Spleen (tissue), 7 donors: ENCODE data around the gene TSPAN18.

Experiments
- CTCF ChIP-seq, 11 experiments: fragments of 200-600 bp in 7 of 11; fragments of 450-650 bp in 4 of 11; sonication (generic) in 4 of 11; IDR thresholded peaks in 8 of 11; conservative IDR thresholded peaks in 3 of 11; 1 replicate in 7 of 11; 2 replicates in 4 of 11; pipeline versions ENCODE4 v1.4.0 to v1.8.0; 2016 to 2021; ENCODE audit warnings: antibody characterized with exemption in 11 of 11, inconsistent platforms in 4 of 11, mild to moderate bottlenecking in 1 of 11
- POLR2A ChIP-seq, 3 donors: fragments of 450-650 bp; IDR thresholded peaks; one replicate each; pipeline ENCODE4 v1.5.1; 2017; ENCODE audit warnings: antibody characterized with exemption in 3 of 3, mild to moderate bottlenecking in 1 of 3
- POLR2AphosphoS5 ChIP-seq, 3 donors: sonication (generic); formaldehyde crosslinking; IDR thresholded peaks; one replicate each; pipeline ENCODE4 v1.5.1; 2017; ENCODE audit warnings: antibody characterized with exemption in 3 of 3
- donor health status: DM: no; HTN: no; CAD: no; lungs with moderate emphysema.
- donor health status: DM: no; HTN: no; CAD: no.
- donor health status: DM: no; HTN: no; CAD: no.

DNA sequence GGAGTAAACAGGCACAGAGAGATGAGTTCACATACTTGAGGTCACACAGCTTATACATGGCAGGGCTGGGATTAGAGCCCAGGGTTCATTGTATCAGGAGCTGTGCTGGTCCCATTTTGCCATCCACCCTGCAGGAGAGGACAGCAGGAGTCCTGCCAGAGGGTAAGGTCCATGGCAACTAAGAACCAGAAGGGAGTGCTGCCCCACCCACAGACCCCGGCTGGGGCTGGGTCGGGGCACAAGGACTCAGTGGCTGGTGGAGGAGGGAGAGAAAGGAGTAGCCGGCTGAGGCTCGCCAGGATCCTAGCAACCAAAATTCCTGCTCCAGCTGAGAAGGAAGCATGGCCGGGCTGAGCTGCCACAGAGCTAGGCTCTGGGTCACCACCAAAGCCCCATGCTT is 249.8 kb downstream of the TSPAN18 start:
- no peak for TF ChIP-seq POLR2A (IDR thresholded peaks at IDR 0.05)
- TF ChIP-seq CTCF (IDR thresholded peaks at IDR 0.05 in 8 of 11, conservative IDR thresholded peaks at IDR 0.05 in 3 of 11): no peak
- TF ChIP-seq POLR2AphosphoS5 (IDR thresholded peaks at IDR 0.05): no peak
